Measurements from ENCODE around the gene JAK3.
A peak's percentile ranks its signal among the peaks of the same experiment; 100 is the strongest.

JAK3 gene

DNA sequence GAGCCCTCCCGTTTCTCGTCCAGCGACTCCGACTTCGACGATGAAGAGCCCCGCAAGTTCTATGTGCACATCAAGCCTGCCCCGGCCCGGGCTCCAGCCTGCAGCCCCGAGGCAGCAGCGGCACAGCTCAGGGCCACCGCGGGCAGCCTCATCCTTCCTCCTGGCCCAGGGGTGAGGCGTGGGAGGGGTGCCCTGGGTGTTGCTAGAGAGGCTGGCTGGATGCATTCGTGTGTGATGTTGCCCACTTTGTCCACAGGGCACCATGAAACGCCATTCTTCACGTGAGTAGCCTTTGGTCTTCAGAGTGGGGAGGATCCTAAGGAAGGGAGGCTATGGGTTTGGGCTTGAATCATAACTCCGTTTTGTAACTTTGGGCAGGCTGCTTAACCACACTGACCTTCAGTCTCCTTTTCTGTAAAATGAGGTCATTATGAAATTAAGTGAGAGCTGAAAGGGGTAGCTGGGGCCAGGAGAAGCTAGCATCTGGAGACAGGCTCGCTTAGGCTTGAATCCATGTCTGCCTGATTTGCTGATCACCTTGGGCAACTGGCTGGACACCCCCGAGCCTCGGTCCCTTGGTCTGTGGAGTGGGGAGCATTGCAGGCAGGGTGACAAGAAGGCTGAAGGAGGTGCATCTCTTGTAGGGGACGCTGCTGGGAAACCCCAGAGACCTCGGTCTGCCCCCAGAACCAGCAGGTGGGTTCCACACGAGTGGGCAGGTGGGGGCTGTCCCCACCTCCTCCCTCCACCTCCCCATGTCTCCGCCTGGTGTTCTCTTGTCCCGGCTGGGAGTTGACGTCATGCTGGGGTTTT lies 71.6 kb downstream of the JAK3 start:
- Histone ChIP-seq H3K79me2 (ENCODE audit: insufficient read depth, low read length) (no peaks in the 10 kb centered on the region), H2AFZ (ENCODE audit: low read length) (no peak overlapping the region), H3K4me2 (ENCODE audit: low read length) (no peak overlapping the region), H3K9me3 (ENCODE audit: low read length) (no peaks in the 10 kb centered on the region), H4K20me1 (ENCODE audit: insufficient read depth, low read length) (no peaks in the 10 kb centered on the region), H3F3A (ENCODE audit: insufficient read depth, low read length) (no peaks in the 10 kb centered on the region), H3K27ac (ENCODE audit: low read depth, low read length, poor library complexity, severe bottlenecking) (peak overlapping the region; percentile 73), H3K9ac (ENCODE audit: low read length) (no peak overlapping the region; the same call in 1 of the 2 replicates), H3K4me1 (ENCODE audit: insufficient read depth, low read length, severe bottlenecking) (peaks cover 12% of the 10 kb centered on the region), H3K36me3 (ENCODE audit: insufficient read depth, low read length) (peaks cover 61% of the 10 kb centered on the region), H3K4me3 (ENCODE audit: low read depth, low read length, poor library complexity, severe bottlenecking) (no peak overlapping the region), H3K27me3 (ENCODE audit: insufficient read depth, low read length) (no peaks in the 10 kb centered on the region), H3K9me2 (ENCODE audit: low read depth, low read length) (no peaks in the 10 kb centered on the region)
- no peak for TF ChIP-seq EZH2 (IDR thresholded peaks at IDR 0.05; ENCODE audit: borderline replicate concordance, low read length)
- TF ChIP-seq, protein P1, sequence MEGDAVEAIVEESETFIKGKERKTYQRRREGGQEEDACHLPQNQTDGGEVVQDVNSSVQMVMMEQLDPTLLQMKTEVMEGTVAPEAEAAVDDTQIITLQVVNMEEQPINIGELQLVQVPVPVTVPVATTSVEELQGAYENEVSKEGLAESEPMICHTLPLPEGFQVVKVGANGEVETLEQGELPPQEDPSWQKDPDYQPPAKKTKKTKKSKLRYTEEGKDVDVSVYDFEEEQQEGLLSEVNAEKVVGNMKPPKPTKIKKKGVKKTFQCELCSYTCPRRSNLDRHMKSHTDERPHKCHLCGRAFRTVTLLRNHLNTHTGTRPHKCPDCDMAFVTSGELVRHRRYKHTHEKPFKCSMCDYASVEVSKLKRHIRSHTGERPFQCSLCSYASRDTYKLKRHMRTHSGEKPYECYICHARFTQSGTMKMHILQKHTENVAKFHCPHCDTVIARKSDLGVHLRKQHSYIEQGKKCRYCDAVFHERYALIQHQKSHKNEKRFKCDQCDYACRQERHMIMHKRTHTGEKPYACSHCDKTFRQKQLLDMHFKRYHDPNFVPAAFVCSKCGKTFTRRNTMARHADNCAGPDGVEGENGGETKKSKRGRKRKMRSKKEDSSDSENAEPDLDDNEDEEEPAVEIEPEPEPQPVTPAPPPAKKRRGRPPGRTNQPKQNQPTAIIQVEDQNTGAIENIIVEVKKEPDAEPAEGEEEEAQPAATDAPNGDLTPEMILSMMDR (IDR thresholded peaks at IDR 0.05; ENCODE audit: low read length): no peak

DNA sequence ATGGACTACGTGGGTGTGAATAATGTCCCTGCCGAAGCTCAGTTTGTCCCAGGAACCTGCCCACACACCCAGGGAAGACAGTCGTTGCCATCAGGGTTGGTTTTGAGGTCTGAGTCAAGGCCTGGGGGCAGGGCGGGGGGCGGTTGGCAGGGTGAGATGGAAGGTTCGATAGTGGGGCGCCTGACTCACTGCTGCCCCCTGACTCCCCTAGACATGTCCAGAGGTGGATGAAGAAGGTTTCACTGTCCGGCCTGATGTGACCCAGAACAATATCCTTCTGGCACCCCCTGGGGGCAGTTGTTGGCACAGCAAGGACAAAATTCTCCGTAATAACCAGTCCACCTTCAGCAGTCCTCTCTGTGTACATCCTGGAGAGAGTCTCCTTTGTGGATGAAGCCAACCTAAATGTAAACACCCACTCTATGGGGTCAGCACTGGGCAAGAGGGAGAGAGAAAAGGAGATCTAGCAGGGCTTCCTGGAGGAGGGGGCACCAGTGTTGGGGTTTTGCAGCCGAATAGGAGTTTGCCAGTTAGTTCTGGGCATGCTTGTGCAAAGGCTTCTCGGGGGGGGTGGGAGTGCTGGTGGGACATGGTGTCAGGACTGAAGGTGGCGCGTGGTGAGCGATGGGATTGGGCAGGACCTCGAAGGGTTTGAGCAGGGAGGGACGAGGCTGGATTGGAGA lies 72.4 kb downstream of the JAK3 start:
- H3F3A ChIP-seq (ENCODE audit: insufficient read depth, low read length): no peaks in the 10 kb centered on the region
- no peaks in the 10 kb centered on the region for H4K20me1 ChIP-seq (ENCODE audit: insufficient read depth, low read length)
- peak overlapping the region; percentile 73 for H3K27ac ChIP-seq (ENCODE audit: low read depth, low read length, poor library complexity, severe bottlenecking)
- no peak overlapping the region for H2AFZ ChIP-seq (ENCODE audit: low read length)
- no peak overlapping the region for H3K4me2 ChIP-seq (ENCODE audit: low read length)
- no peaks in the 10 kb centered on the region for H3K27me3 ChIP-seq (ENCODE audit: insufficient read depth, low read length)
- H3K9ac ChIP-seq (ENCODE audit: low read length): no peak overlapping the region
- H3K4me3 ChIP-seq (ENCODE audit: low read depth, low read length, poor library complexity, severe bottlenecking): no peak overlapping the region
- H3K36me3 ChIP-seq (ENCODE audit: insufficient read depth, low read length): peaks cover 66% of the 10 kb centered on the region
- H3K9me3 ChIP-seq (ENCODE audit: low read length): no peaks in the 10 kb centered on the region
- H3K4me1 ChIP-seq (ENCODE audit: insufficient read depth, low read length, severe bottlenecking): peaks cover 12% of the 10 kb centered on the region
- no peaks in the 10 kb centered on the region for H3K9me2 ChIP-seq (ENCODE audit: low read depth, low read length)
- TF ChIP-seq, protein P1 (IDR thresholded peaks at IDR 0.05; ENCODE audit: low read length): peak; percentile 85
- no peak for TF ChIP-seq EZH2 (IDR thresholded peaks at IDR 0.05; ENCODE audit: borderline replicate concordance, low read length)
- no peaks in the 10 kb centered on the region for H3K79me2 ChIP-seq (ENCODE audit: insufficient read depth, low read length)
